ENCODE data around the gene SELENOP.
"Not testable (repeated sequence)": the region's sequence is repeated elsewhere in the genome, so short reads cannot be mapped to it uniquely, and the experiment has no call there.

The SELENOP gene

DNA sequence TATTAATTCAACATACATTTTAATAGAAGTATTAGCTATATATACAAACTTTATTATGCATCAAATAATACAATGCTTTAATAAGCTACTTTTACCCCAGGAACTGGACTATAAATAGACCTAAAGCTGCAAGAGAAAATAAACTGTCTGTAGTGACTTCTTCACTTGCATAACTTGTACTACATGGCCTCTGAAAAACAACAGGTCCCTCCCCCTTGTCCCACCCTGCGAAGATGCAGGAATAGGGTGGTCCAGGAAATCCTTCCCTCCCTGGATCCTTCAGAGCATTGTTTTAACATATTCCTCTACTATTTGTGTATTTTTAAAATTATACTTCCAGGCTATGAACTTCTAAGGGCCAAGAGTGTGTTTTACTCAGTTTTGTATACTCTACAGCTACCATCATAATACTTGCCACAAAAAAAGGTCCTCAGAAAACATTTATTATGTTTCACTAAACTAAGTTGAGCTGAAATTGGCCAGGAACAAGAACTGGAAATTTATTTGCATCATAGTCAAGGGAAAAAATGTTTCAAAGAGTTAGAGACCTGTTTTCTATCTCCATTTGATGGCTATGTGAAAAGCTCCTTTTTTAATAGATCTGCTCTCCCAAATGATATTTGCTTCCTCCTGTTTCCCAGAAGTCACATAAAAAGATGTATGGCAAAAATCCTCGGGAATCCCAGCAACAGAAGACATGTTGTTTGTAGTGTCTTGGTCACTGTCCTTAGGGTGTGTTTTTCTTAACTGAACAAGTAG is 15.2 kb upstream of the SELENOP start:
- DNase-seq (ENCODE audit: low read depth in 3 of 3) = no peak

GRCh38 chr5:42825422-42826148 is 13.9 kb upstream of the SELENOP start:
- no peak for DNase-seq (ENCODE audit: low read depth in 3 of 3)

- DNase-seq (ENCODE audit: low read depth in 3 of 3) = no peak
Observed at GRCh38 chr5:42824347-42824976, 12.8 kb upstream of the SELENOP start.

DNA sequence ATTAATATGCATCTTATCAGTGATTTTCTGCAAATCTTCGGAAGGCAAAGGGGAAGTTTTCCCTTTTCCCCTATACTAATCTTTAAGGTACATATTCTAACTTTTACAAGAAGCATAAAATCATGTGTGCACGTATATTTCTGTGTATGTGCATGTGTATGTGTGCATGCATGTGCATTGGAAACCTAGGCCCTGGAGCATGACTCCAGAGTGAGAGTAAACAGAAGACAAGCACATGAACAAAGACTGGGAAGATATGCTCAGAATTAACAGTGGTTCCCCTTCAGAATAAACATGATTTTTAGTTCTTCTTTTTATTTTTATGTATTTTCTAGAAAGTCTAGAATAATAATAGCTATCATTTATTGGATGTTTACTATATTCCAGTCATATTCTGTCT is 10.9 kb upstream of the SELENOP start:
- DNase-seq (ENCODE audit: low read depth in 3 of 3) = no peak

- DNase-seq (ENCODE audit: low read depth in 3 of 3) = no peak
Observed at GRCh38 chr5:42819745-42820144, 8.1 kb upstream of the SELENOP start.

- DNase-seq (ENCODE audit: low read depth in 3 of 3) = not testable (repeated sequence)
Observed at GRCh38 chr5:42816546-42816945, 4.9 kb upstream of the SELENOP start.

DNA sequence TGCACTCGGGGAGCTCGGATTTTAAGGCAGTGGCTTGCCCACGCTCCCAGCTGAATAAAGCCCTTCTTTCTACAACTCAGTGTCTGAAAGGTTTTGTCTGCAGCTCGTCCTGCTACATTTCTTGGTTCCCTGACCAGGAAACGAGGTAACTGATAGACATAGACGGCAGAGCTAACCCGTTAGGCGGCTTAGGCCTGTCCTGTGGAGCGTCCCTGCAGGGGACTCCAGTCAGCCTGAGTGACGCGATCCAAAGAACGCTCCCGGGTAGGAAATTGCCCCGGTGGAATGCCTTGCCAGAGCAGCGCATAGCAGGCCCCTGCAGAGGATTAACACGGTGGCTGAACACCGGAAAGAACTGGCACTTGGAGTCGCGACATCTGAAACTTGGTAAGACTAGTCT is 1.8 kb upstream of the SELENOP start:
- DNase-seq (ENCODE audit: low read depth in 3 of 3) = no peak

DNA sequence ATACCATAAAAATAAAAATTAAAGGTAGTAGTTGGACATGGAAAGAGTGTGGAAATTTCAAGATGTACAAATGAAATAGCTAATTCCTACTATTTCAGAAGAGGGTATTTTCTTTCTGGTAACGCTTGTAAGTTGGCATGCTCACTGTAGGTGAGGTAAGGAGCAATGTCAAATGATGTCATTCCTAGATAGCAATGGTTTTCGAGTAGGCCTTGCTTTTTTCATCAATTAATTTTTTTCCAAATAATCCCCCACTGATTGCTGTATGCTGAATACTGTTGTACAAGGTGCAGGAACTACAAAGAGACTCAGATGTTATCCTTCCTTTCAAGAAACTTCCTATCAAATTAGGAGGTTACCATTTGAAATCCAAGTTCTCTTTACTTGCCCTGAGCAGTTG is 928 bp upstream of the SELENOP start:
- DNase-seq (ENCODE audit: low read depth in 3 of 3) = no peak

DNA sequence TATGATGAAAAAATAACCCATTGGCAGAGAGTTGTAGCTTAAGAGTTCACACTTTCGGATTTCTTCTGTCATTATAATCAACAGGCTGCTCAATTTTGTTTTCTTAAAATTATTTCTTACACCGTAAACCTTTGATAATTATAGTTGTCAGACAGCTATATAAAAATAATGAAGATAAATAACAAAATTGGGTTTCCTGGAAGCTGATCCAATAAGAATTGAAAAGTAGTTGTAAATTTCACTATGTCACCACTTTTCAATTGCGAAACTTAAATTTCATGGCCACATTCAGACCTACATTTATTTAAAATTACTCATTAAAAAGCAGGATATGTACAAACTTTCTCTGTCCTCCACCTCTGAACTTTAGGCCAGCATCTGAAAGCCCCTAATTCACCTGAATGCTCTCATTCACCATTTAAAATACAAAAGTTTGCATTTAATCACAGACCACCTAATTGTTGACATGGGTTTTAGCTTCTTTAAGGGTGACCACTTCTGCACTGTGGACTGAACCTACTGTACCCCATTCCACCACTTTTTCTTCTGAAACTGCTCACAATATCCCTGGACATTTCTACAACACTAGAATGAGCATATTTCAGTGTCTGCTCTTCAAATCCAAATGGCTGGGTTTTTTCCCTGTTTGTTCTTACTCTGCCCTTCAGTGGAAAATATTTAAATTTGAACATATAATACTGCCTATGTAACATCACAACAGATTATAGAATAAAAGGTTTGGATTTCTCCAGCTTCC is 680 bp downstream of the SELENOP start:
- DNase-seq (ENCODE audit: low read depth in 3 of 3) = no peak

DNA sequence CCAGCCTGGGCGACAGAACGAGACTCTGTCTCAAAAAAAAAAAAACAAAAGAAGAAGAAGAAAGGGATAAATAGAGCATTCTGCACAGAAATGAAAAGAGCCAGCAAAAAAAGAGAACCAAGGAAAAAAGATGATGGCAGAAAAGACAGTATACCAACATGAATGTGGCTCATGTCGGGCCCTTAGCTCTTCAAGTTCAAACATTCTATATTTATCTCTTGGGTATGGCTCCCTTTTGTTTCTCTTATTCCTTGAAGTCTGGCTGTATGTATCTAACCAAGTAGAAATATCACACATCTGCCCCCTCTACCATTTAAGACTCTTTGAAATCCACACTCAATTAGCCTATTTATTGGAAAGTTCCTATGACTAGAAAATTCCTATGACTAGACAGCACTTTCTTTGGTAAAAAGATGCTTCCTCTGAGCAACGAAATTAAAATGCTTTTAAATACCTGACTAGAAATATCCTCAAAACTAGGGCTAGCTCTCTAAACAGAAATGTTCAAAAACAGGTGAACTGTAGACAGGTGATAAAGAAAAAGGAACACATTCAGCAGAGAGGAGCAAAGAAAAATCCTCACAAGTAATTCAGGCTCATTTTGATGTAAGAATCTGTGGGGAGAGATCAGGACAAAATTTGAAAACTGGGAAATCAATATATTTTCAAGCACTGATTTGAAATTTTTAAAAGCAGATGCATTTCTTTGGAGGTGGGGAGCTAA is 2.6 kb downstream of the SELENOP start:
- DNase-seq (ENCODE audit: low read depth in 3 of 3) = no peak

DNA sequence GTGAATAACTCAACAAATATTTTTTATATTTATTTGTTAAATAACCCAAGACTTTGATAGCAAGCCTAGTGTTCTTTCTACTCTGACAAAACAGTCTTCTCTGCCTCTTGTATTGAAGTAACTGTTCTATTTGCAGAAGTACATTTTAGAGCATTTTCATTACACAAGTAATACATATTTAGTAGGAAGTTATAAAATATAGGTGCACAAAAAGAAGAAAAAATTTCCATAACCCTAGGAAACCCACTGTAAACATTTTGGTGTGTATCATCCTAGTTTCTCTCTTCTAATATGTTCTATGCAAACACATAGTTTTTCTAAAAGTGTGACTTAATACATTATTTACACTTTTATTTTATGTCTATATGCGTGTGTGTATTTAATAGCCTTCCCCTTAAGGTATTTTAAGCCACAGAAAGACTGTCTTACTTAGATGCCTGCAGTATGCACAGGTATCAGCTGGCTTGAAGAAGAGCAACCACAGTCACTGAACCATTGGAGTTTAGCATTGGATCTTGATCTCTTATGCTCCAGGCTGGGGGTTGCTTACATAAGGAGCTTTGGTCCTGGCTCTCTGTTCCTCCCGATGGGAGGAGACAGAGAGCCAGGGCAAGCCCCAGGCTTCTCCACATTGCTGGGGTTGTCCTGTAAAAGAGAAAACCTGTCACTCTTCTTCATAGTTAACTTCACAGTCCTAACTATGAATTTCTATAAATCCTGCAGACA is 3.8 kb downstream of the SELENOP start:
- DNase-seq (ENCODE audit: low read depth in 3 of 3) = no peak

DNA sequence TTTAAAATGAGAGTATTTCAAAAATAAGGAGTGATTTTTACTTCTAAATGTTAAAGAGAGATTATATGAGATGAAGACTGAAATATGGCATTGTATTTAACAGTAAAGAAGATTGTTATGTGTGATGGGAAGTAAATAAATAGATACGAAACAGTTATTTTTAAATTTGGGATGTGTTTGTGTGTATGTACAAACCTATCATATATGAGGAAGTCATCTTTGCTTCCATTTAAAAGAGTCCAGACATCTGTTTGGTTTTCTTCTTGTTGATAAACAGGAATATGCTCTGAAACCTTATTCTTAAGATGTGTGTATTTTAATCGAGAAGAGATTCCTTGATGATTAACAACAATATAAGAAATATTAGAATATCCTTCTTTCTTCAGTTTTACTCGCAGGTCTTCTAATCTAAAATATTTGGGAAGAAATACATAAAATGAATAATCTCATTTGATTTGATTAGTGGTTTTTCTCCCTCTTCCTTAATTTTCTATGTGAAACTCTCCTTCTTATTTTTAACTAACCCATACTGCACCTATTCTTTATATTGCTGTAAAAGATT is 4.9 kb downstream of the SELENOP start:
- DNase-seq (ENCODE audit: low read depth in 3 of 3) = no peak

GRCh38 chr5:42806004-42806700 is 5.5 kb downstream of the SELENOP start:
- no peak for DNase-seq (ENCODE audit: low read depth in 3 of 3)

DNA sequence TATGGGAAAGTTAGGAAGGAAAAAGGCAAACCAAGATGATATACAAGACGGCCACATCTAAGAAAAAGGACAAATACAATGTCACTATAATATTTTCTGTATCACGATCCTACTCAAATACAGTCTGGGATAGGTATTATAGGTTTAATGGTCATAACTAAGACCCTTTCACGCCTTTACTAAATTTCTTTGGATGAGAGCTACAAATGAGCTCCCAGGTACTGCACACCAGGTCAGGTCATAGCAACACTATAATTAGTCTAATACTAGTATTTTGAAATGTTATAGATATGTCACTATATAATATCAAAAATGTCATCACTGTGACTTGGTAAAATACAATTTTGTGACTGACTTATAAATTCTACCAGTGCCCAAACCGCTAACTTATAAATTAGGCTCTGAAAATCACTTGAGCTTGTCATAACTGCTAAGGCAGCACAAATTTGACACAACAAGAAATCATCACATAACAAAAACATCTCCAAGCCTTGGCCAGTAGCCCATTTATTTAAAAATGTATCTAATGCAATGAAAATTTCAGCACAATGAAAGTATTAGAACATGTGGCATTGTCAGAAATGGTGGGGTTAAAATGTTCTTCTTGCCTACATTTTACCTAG is 6.9 kb downstream of the SELENOP start:
- no peak for DNase-seq (ENCODE audit: low read depth in 3 of 3)

DNA sequence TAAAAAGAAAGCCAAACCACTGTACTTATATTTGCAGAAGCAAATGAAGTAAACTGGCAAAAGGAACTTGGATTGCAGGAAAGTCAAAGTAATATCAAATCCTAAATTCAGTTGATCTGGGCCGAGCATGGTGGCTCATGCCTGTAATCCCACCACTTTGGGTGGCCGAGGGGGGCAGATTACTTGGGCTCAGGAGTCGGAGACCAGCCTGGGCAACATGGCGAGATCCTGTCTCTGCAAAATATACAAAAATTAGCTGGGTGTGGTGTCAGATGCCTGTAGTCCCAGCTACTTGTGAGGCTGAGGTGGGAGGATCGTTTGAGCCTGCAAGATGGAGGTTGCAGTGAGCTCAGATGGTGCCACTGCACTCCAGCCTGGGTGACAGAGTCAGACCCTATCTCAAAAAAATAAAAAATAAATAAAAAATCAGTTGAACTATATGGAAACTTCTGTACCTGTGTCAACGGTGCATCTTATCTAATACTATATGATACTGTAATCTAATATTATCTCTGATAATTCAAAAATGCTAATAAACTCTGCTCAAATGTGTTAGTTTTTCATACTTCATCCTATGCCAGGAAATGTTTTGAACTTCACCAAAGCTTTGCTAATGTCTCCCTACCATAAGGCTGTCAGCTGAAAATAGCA is 10.1 kb downstream of the SELENOP start:
- DNase-seq (ENCODE audit: low read depth in 3 of 3) = no peak

DNA sequence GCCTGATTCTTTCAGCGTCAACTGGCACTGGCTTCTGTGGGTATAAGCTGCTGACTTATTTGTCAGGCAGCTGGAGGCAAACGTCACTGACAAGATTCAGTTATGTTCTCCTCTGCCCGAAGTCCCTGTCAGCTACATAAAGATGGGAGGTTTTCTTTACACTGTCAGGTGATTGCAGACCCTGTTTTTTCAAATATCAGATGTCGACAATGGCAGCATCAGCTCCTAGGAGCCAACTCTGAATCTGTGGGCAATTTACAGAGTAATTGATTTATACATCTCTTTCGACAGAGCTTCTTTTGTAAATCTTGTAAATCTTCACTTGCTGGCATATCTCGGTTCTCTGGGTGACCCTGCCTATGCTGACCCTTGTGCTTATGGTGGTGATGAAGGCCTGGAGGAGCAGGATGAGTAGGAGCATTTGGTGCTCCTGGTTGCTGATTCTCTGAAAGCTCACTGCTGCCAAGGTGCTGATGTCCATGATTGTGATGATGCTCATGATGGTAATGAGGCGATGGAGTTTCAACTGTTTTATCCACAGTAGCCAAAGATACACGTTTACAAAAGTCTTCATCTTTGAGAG is 10.9 kb downstream of the SELENOP start:
- no peak for DNase-seq (ENCODE audit: low read depth in 3 of 3)

DNA sequence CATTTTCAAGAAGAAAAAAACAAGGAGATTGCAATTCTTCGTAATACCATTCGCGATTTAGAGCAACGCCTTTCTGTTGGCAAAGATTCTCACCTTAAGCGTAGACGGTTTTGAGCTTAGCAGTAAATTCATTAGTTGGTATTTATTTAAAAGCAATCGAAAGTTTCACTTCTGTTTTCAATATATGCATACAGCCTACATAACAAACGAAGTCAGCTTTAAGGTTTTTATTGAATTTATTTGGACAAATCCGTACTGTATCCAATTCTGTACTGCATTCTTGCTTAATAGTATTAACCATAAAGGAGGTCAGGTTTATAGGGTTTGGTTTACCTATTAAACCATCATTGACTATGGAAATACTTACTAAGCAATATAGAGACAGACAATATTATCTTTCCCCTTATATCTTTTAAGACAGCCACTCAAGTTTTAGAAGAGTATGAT is 12.0 kb downstream of the SELENOP start:
- DNase-seq (ENCODE audit: low read depth in 3 of 3) = no peak

DNA sequence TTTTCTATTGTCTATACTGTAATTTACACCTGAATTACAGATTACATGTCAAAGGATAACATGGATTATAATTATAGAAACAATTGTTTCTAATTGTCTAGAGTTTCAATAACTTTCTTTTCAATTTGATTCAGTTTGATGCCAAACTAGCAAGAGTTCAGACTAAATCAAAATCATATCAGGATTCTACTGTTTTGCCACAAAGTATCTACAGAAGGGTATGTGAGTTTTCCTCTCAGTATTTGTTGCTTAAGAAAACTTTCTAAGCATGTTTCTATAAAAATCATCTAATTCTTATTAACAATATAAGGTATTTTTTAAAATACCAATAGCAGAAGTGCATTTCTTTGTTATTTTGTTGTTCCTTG is 12.5 kb downstream of the SELENOP start:
- DNase-seq (ENCODE audit: low read depth in 3 of 3) = no peak
